ENCODE data around the gene TGFBR3.
A peak's percentile ranks its signal among the peaks of the same experiment; 100 is the strongest.

Gene TGFBR3

DNA sequence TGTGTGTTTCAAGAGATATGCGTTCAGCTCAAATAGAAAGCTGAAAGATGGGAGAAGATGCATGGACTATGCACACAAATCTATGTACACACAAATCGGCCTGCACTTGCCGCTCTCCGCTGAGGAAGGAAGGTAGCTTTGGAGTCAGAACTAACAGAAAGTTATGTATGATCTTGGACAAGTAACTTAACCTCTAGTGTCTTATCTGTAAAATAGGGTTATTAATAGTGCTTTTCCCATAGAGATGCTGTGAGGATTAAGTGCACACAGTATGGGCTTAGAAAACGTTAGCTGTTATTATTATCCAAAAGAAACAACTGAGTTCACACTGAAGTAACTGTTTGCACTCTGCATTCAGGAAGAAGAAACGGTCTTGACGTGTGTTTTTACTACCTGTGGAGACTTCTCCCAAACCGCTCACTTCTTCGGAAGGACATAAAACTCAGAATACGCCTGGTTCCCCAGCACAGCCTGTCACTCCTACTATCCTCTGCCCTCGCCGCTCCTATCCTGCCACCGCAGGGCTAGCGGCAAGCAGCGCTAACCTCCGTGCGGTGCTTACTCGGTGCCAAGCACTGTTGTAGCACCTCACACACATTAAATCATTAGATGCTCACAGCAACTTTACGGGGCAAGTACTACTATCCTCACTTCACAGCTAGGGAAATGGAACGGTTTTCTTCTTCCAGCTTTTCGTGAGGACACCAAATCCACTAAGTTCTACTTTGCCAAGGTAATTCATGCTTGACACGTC, 1.3 kb downstream of the TGFBR3 start:
- Histone ChIP-seq H3K4me3 (ENCODE audit: insufficient read depth, low read depth, low read length, poor library complexity, severe bottlenecking) (peak overlapping the region; percentile 94), H3K36me3 (ENCODE audit: control insufficient read depth, insufficient read depth, low read length) (no peaks in the 10 kb centered on the region), H3K9me3 (ENCODE audit: control insufficient read depth, low read length) (no peaks in the 10 kb centered on the region), H3K4me1 (ENCODE audit: control insufficient read depth, insufficient read depth, low read length, poor library complexity, severe bottlenecking) (peaks cover 13% of the 10 kb centered on the region), H3K27ac (ENCODE audit: insufficient read depth, low read length, poor library complexity, severe bottlenecking) (peak overlapping the region; percentile 64), H3K27me3 (replicated peaks; ENCODE audit: control insufficient read depth, insufficient read depth, low read length, poor library complexity, severe bottlenecking) (no peaks in the 10 kb centered on the region)
- DNase-seq = no peak

DNA sequence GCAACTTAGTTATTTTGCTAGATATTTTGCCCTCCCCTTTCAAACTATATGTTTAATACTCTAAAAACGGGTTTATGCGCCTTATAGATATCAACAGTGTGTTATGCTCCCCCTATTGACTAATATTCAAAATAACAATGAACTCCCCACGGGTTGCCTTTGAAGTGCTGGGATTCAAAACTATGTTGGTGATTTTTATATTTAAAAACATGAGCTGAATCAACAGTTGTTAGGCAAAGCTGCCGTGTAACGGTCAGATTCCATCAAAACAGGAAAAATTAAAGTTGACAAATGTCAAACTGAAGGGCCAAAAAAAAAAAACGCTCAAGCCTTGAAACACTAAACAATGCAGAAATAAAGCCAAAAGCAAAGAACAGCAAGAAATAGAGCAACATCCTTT, 2.5 kb downstream of the TGFBR3 start:
- no peak for DNase-seq
- Histone ChIP-seq H3K27me3 (replicated peaks; ENCODE audit: control insufficient read depth, insufficient read depth, low read length, poor library complexity, severe bottlenecking) (no peaks in the 10 kb centered on the region), H3K36me3 (ENCODE audit: control insufficient read depth, insufficient read depth, low read length) (no peaks in the 10 kb centered on the region), H3K27ac (ENCODE audit: insufficient read depth, low read length, poor library complexity, severe bottlenecking) (no peak overlapping the region), H3K9me3 (ENCODE audit: control insufficient read depth, low read length) (no peaks in the 10 kb centered on the region), H3K4me3 (ENCODE audit: insufficient read depth, low read depth, low read length, poor library complexity, severe bottlenecking) (peak overlapping the region; percentile 94), H3K4me1 (ENCODE audit: control insufficient read depth, insufficient read depth, low read length, poor library complexity, severe bottlenecking) (peaks cover 10% of the 10 kb centered on the region)

DNA sequence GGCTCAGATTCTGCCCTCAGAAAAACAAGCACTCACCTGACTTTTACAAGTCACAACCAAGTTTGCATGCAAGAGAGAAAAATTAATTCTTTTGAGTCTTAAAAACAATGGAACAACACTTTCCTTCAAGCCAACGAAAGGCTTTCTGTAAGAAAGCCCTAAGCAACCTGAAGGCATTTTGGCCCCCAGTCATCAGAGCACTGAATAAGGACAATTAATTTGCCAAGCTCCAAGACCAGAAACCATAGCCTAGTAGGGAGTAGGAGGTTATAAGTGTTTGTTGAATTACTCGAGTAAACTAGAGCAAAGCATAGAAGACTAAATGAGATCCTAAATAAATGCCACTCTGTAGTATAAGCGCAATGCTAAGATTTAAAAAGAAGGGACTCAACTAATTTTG, 4.7 kb downstream of the TGFBR3 start:
- H3K9me3 ChIP-seq (ENCODE audit: control insufficient read depth, low read length) = no peaks in the 10 kb centered on the region
- no peak overlapping the region for H3K4me3 ChIP-seq (ENCODE audit: insufficient read depth, low read depth, low read length, poor library complexity, severe bottlenecking)
- H3K27me3 ChIP-seq (replicated peaks; ENCODE audit: control insufficient read depth, insufficient read depth, low read length, poor library complexity, severe bottlenecking) = no peaks in the 10 kb centered on the region
- H3K27ac ChIP-seq (ENCODE audit: insufficient read depth, low read length, poor library complexity, severe bottlenecking) = no peak overlapping the region
- H3K4me1 ChIP-seq (ENCODE audit: control insufficient read depth, insufficient read depth, low read length, poor library complexity, severe bottlenecking) = peaks cover 10% of the 10 kb centered on the region
- no peaks in the 10 kb centered on the region for H3K36me3 ChIP-seq (ENCODE audit: control insufficient read depth, insufficient read depth, low read length)
- DNase-seq = no peak

DNA sequence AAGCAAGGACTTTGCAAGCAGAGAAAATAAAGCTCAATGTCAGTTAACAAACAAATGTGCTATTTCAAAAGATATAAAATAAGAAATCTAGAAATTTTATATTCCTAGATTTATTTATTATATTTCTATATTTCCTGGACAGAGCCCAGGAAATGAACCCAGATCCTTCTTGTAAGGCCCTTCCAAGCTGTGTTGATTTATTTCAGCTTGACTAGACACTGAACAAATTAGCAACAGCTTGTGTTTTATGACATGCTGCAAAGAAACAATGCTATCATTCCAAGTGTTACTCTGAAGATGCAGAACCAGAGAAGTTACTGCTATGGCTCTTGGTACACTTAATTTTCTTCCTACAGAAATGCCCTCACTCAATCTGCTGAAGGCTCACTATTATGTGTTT, 6.2 kb downstream of the TGFBR3 start:
- Histone ChIP-seq H3K4me3 (ENCODE audit: insufficient read depth, low read depth, low read length, poor library complexity, severe bottlenecking) (no peak overlapping the region), H3K4me1 (ENCODE audit: control insufficient read depth, insufficient read depth, low read length, poor library complexity, severe bottlenecking) (peaks cover 12% of the 10 kb centered on the region), H3K27me3 (replicated peaks; ENCODE audit: control insufficient read depth, insufficient read depth, low read length, poor library complexity, severe bottlenecking) (no peaks in the 10 kb centered on the region), H3K9me3 (ENCODE audit: control insufficient read depth, low read length) (no peaks in the 10 kb centered on the region), H3K27ac (ENCODE audit: insufficient read depth, low read length, poor library complexity, severe bottlenecking) (no peak overlapping the region), H3K36me3 (ENCODE audit: control insufficient read depth, insufficient read depth, low read length) (no peaks in the 10 kb centered on the region)
- no peak for DNase-seq

DNA sequence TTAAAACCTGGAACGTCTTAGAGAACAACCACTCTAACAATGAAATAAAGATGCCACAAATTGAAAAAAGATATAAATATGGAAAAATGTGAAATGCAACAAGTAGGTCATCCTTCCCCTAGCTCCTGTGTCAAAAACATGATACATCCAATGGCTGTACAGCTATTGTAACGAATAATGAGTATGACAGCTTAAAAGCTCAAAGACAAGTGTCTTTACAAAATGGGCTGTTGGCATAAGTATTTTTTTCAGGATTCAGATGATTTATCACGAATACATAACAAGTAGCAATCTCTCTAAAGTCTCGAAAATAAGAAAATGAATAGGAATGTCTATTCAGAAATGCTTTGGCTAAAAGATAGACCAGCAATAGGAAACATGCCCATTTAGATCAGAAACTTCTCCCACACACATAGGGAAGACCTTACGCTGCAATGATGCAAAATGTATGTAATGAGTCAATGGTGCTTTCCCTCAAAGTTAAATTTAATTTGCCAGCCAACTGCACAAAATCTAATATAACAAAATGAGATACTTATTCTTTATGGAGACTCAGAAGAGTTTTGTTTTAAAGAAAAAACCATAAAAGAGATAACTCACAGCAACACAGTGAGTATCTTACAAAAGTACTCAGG, 8.3 kb downstream of the TGFBR3 start:
- Histone ChIP-seq H3K9me3 (ENCODE audit: control insufficient read depth, low read length) (no peaks in the 10 kb centered on the region), H3K27ac (ENCODE audit: insufficient read depth, low read length, poor library complexity, severe bottlenecking) (no peak overlapping the region), H3K36me3 (ENCODE audit: control insufficient read depth, insufficient read depth, low read length) (no peaks in the 10 kb centered on the region), H3K4me3 (ENCODE audit: insufficient read depth, low read depth, low read length, poor library complexity, severe bottlenecking) (no peak overlapping the region), H3K4me1 (ENCODE audit: control insufficient read depth, insufficient read depth, low read length, poor library complexity, severe bottlenecking) (peaks cover 10% of the 10 kb centered on the region), H3K27me3 (replicated peaks; ENCODE audit: control insufficient read depth, insufficient read depth, low read length, poor library complexity, severe bottlenecking) (no peaks in the 10 kb centered on the region)
- DNase-seq = no peak

DNA sequence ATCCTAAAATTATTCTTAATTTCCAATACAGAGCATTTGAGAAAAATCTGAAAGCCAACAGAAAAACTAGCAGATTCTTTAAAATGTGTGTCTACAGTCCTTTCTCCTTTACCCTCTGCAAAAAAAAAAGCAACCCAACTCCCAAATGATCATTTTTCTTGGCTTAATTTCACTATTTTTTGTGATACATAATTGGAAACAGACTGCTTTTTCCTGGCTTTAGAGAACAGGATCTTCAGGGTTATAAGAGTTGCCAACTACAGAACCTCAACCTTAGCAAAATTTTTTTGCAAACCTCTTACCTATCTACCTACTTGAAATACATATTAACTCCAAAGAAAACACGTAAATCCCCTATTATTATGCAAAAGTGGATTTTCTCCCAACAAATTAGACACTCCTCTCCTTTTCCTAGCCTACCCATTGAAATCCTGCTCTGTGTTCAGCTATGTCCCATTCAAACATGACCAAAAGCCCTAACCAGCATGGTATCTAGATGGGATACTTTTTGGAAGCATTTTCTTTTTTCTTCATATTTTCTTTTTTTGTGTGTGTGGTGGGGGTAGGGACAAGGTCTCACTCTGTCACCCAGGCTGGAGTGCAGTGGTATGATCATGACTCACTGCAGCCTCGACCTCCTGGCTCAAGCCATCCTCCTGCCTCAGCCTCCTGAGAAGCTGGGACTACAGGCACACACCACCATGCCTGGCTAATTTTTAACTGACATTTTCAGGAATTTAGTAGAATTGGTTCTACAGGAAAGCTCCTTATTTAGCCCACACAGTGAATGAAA, 9.0 kb downstream of the TGFBR3 start:
- Histone ChIP-seq H3K27me3 (replicated peaks; ENCODE audit: control insufficient read depth, insufficient read depth, low read length, poor library complexity, severe bottlenecking) (no peaks in the 10 kb centered on the region), H3K27ac (ENCODE audit: insufficient read depth, low read length, poor library complexity, severe bottlenecking) (no peak overlapping the region), H3K36me3 (ENCODE audit: control insufficient read depth, insufficient read depth, low read length) (no peaks in the 10 kb centered on the region), H3K4me1 (ENCODE audit: control insufficient read depth, insufficient read depth, low read length, poor library complexity, severe bottlenecking) (peaks cover 17% of the 10 kb centered on the region), H3K4me3 (ENCODE audit: insufficient read depth, low read depth, low read length, poor library complexity, severe bottlenecking) (no peak overlapping the region), H3K9me3 (ENCODE audit: control insufficient read depth, low read length) (no peaks in the 10 kb centered on the region)
- DNase-seq = no peak

DNA sequence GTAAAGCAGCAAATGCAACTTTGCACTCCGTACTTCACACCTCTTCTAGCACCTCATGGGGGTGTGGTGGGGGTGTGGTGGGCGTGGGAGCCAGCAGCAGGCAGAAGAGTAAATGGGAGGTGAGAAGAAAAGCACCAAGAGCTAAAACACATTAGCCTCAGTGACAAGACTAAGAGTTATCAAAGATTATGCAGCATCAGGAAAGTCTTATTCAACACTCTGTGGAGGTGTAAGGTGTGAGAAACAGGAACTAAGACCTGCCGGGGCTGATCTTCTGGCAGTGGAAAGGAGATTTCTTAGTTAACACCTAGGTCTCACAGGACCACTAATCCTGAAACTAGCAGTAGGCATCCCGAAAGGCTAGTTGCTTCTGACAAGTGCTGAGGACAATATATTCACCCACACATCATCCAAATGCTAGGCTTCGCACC, 9.9 kb downstream of the TGFBR3 start:
- H3K9me3 ChIP-seq (ENCODE audit: control insufficient read depth, low read length) = no peaks in the 10 kb centered on the region
- H3K27me3 ChIP-seq (replicated peaks; ENCODE audit: control insufficient read depth, insufficient read depth, low read length, poor library complexity, severe bottlenecking) = no peaks in the 10 kb centered on the region
- H3K4me1 ChIP-seq (ENCODE audit: control insufficient read depth, insufficient read depth, low read length, poor library complexity, severe bottlenecking) = peaks cover 23% of the 10 kb centered on the region
- H3K27ac ChIP-seq (ENCODE audit: insufficient read depth, low read length, poor library complexity, severe bottlenecking) = no peak overlapping the region
- no peak for DNase-seq
- H3K4me3 ChIP-seq (ENCODE audit: insufficient read depth, low read depth, low read length, poor library complexity, severe bottlenecking) = no peak overlapping the region
- H3K36me3 ChIP-seq (ENCODE audit: control insufficient read depth, insufficient read depth, low read length) = no peaks in the 10 kb centered on the region

DNA sequence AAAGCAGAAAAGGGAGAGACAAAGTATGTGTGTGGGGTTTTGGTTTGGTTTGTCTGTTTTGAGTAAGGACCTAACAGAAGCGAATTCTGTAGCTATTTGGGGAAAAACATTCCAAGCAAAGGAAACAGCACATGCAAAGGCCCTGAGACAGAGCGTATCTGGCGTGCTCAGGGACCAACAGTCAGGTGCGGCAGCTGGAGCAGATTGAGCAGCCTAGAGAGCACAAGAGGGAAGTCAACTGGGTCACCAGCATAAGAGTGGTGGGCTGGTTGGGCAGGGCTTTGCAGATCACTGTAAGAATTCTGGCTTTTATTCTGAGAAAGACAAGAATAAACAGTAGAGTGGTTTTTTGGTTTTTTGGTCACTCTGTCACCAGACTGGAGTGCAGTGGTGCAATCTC, 11.8 kb downstream of the TGFBR3 start:
- Histone ChIP-seq H3K27ac (ENCODE audit: insufficient read depth, low read length, poor library complexity, severe bottlenecking) (no peak overlapping the region), H3K27me3 (replicated peaks; ENCODE audit: control insufficient read depth, insufficient read depth, low read length, poor library complexity, severe bottlenecking) (no peaks in the 10 kb centered on the region), H3K4me1 (ENCODE audit: control insufficient read depth, insufficient read depth, low read length, poor library complexity, severe bottlenecking) (peaks cover 32% of the 10 kb centered on the region), H3K36me3 (ENCODE audit: control insufficient read depth, insufficient read depth, low read length) (no peaks in the 10 kb centered on the region), H3K4me3 (ENCODE audit: insufficient read depth, low read depth, low read length, poor library complexity, severe bottlenecking) (no peak overlapping the region), H3K9me3 (ENCODE audit: control insufficient read depth, low read length) (no peaks in the 10 kb centered on the region)
- no peak for DNase-seq

DNA sequence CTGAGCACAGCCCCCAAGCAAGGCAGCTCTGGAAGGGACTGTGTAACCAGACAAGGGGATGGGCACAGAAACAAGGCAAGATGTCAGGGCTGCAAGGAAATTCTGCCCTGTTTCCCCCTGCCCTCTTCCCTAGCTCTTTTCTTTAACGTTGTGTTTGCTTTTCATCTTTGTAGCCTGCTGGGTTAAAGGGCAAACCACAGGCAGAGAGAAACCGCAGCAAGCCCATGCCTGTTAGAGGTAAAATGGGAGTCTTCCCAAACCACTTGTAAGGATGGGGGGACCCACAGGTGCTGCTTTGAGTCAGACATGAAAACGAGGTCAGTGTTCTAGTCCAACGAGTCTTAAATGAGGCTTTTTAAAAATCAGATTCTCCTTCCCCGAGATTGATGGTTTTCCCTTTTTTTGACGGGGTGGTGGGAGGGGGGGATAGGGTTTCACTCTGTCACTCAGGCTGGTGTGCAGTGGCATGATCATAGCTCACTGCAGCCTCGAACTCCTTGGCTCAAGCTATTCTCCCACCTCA, 13.3 kb downstream of the TGFBR3 start:
- Histone ChIP-seq H3K4me3 (ENCODE audit: insufficient read depth, low read depth, low read length, poor library complexity, severe bottlenecking) (no peak overlapping the region), H3K36me3 (ENCODE audit: control insufficient read depth, insufficient read depth, low read length) (no peaks in the 10 kb centered on the region), H3K9me3 (ENCODE audit: control insufficient read depth, low read length) (no peaks in the 10 kb centered on the region), H3K27ac (ENCODE audit: insufficient read depth, low read length, poor library complexity, severe bottlenecking) (no peak overlapping the region), H3K4me1 (ENCODE audit: control insufficient read depth, insufficient read depth, low read length, poor library complexity, severe bottlenecking) (peaks cover 32% of the 10 kb centered on the region), H3K27me3 (replicated peaks; ENCODE audit: control insufficient read depth, insufficient read depth, low read length, poor library complexity, severe bottlenecking) (no peaks in the 10 kb centered on the region)
- peak in 1 of 3 donors; percentile 20 for DNase-seq

DNA sequence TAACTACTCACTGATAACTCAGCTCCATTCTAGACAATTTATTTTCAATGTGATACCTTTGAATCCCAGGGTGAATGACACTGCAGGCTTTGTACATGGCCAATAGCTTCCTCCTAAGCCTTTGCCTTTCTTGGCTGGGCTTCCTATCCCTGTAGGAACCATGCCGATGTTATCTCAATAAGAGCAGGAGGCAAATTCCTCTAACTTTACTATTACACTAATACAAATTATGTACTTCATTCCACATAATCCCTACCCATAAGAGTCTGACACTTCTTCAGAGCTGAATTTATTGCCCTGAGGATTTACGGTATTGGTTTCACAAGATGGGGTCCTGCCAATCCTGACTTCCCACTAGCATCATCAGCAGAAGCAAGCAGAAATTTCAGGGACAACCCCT, 14.0 kb downstream of the TGFBR3 start:
- DNase-seq = no peak
- Histone ChIP-seq H3K9me3 (ENCODE audit: control insufficient read depth, low read length) (no peaks in the 10 kb centered on the region), H3K27me3 (replicated peaks; ENCODE audit: control insufficient read depth, insufficient read depth, low read length, poor library complexity, severe bottlenecking) (no peaks in the 10 kb centered on the region), H3K4me1 (ENCODE audit: control insufficient read depth, insufficient read depth, low read length, poor library complexity, severe bottlenecking) (peaks cover 32% of the 10 kb centered on the region), H3K27ac (ENCODE audit: insufficient read depth, low read length, poor library complexity, severe bottlenecking) (no peak overlapping the region), H3K36me3 (ENCODE audit: control insufficient read depth, insufficient read depth, low read length) (no peaks in the 10 kb centered on the region), H3K4me3 (ENCODE audit: insufficient read depth, low read depth, low read length, poor library complexity, severe bottlenecking) (no peak overlapping the region)

Measured in effector memory CD4-positive, alpha-beta T cell (primary cell).